A549 (cell line): ENCODE measurements around the gene SLC1A4. TPM values are rescaled to one million over a fixed set of nuclear protein-coding genes. Genes with fewer than 3 reads are reported as not detected.

Experiments
- ATAC-seq, 2 experiments: fragments of 200-7000 bp in 1 of 2; fragments of >200 bp in 1 of 2; cut with Nextera tagmentation in 1 of 2; cut with Tn5 transposase in 1 of 2; 3 replicates each; pipeline versions ENCODE4 v1.8.0 to v1.9.1; 2018 to 2020; ENCODE audit warnings: mild to moderate bottlenecking in 1 of 2, moderate library complexity in 1 of 2
- CTCF ChIA-PET: fragments of 300-600 bp; sonication (Branson Sonifier 250); formaldehyde crosslinking; extraction: SDS; loops from one replicate; lab custom pipeline; 2021; ENCODE audit warnings: antibody characterized with exemption, inconsistent platforms; lab: Yijun Ruan, JAX
- POLR2A ChIA-PET: fragments of 350-600 bp; formaldehyde crosslinking; extraction: SDS; loops from one replicate; lab custom pipeline; 2021; ENCODE audit warnings: antibody characterized with exemption, inconsistent platforms; lab: Yijun Ruan, JAX
- DNase-seq, 2 experiments: peaks; one replicate each; pipeline versions ENCODE4 v3.0.0 to v3.0.0-alpha.2; 2011 to 2016; ENCODE audit warnings: low read depth in 1 of 2, low spot score in 1 of 2
- FAIRE-seq: peaks from 2 replicates; lab custom pipeline; 2011; peaks lifted over from hg19 to GRCh38; lab: Jason Lieb, UNC
- H3K27ac ChIP-seq, 2 experiments: fragments of >200 bp; sonication (Bioruptor Twin); formaldehyde crosslinking; 3 replicates each; pipeline ENCODE4 v1.5.1; 2016 to 2017
- H3K4me1 ChIP-seq: fragments of >200 bp; sonication (Bioruptor Twin); formaldehyde crosslinking; 3 replicates; pipeline ENCODE4 v1.6.1; 2016
- H3K4me2 ChIP-seq: fragments of >200 bp; sonication (Bioruptor Twin); formaldehyde crosslinking; 3 replicates; pipeline ENCODE4 v1.6.1; 2016
- H3K4me3 ChIP-seq: fragments of >200 bp; sonication (Bioruptor Twin); formaldehyde crosslinking; 3 replicates; pipeline ENCODE4 v1.5.1; 2016
- H3K9me3 ChIP-seq: fragments of >200 bp; sonication (Bioruptor Twin); formaldehyde crosslinking; 3 replicates; pipeline ENCODE4 v1.6.1; 2016
- CBX8 ChIP-seq: fragments of 200-600 bp; sonication (generic); IDR thresholded peaks from 2 replicates; pipeline ENCODE4 v1.6.1; 2016
- CEBPB ChIP-seq, 2 experiments: fragments of >200 bp in 1 of 2; sonication (Bioruptor Twin) in 1 of 2; formaldehyde crosslinking in 1 of 2; IDR thresholded peaks; 2 replicates each; pipeline ENCODE4 v1.6.1; 2012 to 2016
- EHF ChIP-seq: fragments of 250-450 bp; sonication (Bioruptor Pico); IDR thresholded peaks from 2 replicates; pipeline ENCODE4 v1.5.0; 2020; ENCODE audit warnings: mild to moderate bottlenecking
- EP300 ChIP-seq, 2 experiments: fragments of >200 bp; sonication (Bioruptor Twin); formaldehyde crosslinking; IDR thresholded peaks; 2 replicates in 1 of 2; 3 replicates in 1 of 2; pipeline ENCODE4 v1.6.1; 2016 to 2017
- ESRRA ChIP-seq: fragments of 150-350 bp; IDR thresholded peaks from 2 replicates; pipeline ENCODE4 v1.6.1; 2014; ENCODE audit warnings: mild to moderate bottlenecking, low read length, borderline replicate concordance
- FOSL2 ChIP-seq, 2 experiments: fragments of 450-650 bp in 1 of 2; fragments of >200 bp in 1 of 2; sonication (Bioruptor Twin) in 1 of 2; formaldehyde crosslinking; IDR thresholded peaks; 2 replicates each; pipeline versions ENCODE4 v1.5.0 to v1.6.1; 2016 to 2020; ENCODE audit warnings: mild to moderate bottlenecking in 1 of 2, moderate library complexity in 1 of 2
- GATA3 ChIP-seq: IDR thresholded peaks from 2 replicates; pipeline ENCODE4 v1.6.1; 2012; ENCODE audit warnings: borderline replicate concordance
- HEYL ChIP-seq: fragments of 250-450 bp; sonication (Bioruptor Pico); IDR thresholded peaks from 2 replicates; pipeline ENCODE4 v1.8.0; 2021; ENCODE audit warnings: mild to moderate bottlenecking, moderate library complexity
- HOXA7 ChIP-seq: fragments of 250-450 bp; sonication (Bioruptor Pico); IDR thresholded peaks from 2 replicates; pipeline ENCODE4 v1.5.0; 2020; ENCODE audit warnings: mild to moderate bottlenecking, moderate library complexity
- HOXB5 ChIP-seq: fragments of 250-450 bp; sonication (Bioruptor Pico); IDR thresholded peaks from 2 replicates; pipeline ENCODE4 v1.5.0; 2020; ENCODE audit warnings: mild to moderate bottlenecking, moderate library complexity
- JUNB ChIP-seq: fragments of >200 bp; sonication (Bioruptor Twin); formaldehyde crosslinking; IDR thresholded peaks from 2 replicates; pipeline ENCODE4 v1.6.1; 2016
- MAFK ChIP-seq: fragments of 450-650 bp; IDR thresholded peaks from 2 replicates; pipeline ENCODE4 v1.6.1; 2014; ENCODE audit not compliant: partially characterized antibody
- NR3C1 ChIP-seq: fragments of >200 bp; sonication (Bioruptor Twin); formaldehyde crosslinking; IDR thresholded peaks from 3 replicates; pipeline ENCODE4 v1.6.1; 2017
- POLR2A ChIP-seq: IDR thresholded peaks from 2 replicates; pipeline ENCODE4 v1.6.1; 2012; ENCODE audit warnings: mild to moderate bottlenecking, low read length
- POLR2AphosphoS2 ChIP-seq: conservative IDR thresholded peaks from 2 replicates; pipeline ENCODE4 v1.6.1; 2012; ENCODE audit warnings: low read length, improper control_type of control experiment, inconsistent platforms
- RAD21 ChIP-seq, 2 experiments: fragments of >200 bp in 1 of 2; sonication (Bioruptor Twin) in 1 of 2; formaldehyde crosslinking in 1 of 2; IDR thresholded peaks in 1 of 2; conservative IDR thresholded peaks in 1 of 2; 2 replicates in 1 of 2; 3 replicates in 1 of 2; pipeline ENCODE4 v1.6.1; 2012 to 2018; ENCODE audit warnings: inconsistent platforms in 1 of 2
- RARB ChIP-seq: fragments of 250-450 bp; sonication (Bioruptor Pico); IDR thresholded peaks from 2 replicates; pipeline ENCODE4 v1.8.0; 2021; ENCODE audit warnings: mild to moderate bottlenecking, moderate library complexity
- RCOR1 ChIP-seq: fragments of 150-350 bp; IDR thresholded peaks from 2 replicates; pipeline ENCODE4 v1.6.1; 2014; ENCODE audit warnings: antibody characterized with exemption, low read length, low read depth
- RFX5 ChIP-seq: fragments of 450-650 bp; IDR thresholded peaks from 2 replicates; pipeline ENCODE4 v1.7.1; 2014; ENCODE audit warnings: antibody characterized with exemption, mild to moderate bottlenecking, moderate library complexity
- SREBF2 ChIP-seq: fragments of 450-650 bp; IDR thresholded peaks from 2 replicates; pipeline ENCODE4 v1.6.1; 2014; ENCODE audit warnings: mild to moderate bottlenecking, moderate library complexity
- TP53 ChIP-seq: fragments of 250-450 bp; sonication (Bioruptor Pico); IDR thresholded peaks from 2 replicates; pipeline ENCODE4 v1.5.0; 2021; ENCODE audit warnings: mild to moderate bottlenecking, moderate library complexity
- ZC3H11A ChIP-seq: fragments of 450-650 bp; IDR thresholded peaks from 2 replicates; pipeline ENCODE4 v1.6.1; 2014; ENCODE audit warnings: antibody characterized with exemption, mild to moderate bottlenecking
- ZNF302 ChIP-seq: fragments of 250-450 bp; sonication (Bioruptor Pico); IDR thresholded peaks from 2 replicates; pipeline ENCODE4 v1.9.0; 2021; ENCODE audit warnings: inconsistent platforms, mild to moderate bottlenecking, moderate library complexity
- WGBS: methylation state at CpG from one replicate; pipeline ENCODE4 v1.1.6; 2017; ENCODE audit errors: missing lambda C conversion rate; 5-methylcytosine and 5-hydroxymethylcytosine counted together
- polyA plus RNA-seq, 4 experiments: library from polyadenylated mRNA; depleted of rRNA in 3 of 4; stranded (reverse); fragments of >200 nt; fragmentation: RNase III in 1 of 4; extraction: RNeasy Plus Mini Kit Qiagen cat#74134 plus additional on column Dnase treatment in 1 of 4; gene quantifications; 2 replicates in 3 of 4; 3 replicates in 1 of 4; pipeline ENCODE4 v1.2.3, GENCODE V29; 2011 to 2017
- TF ChIP-seq, protein P1 (sequence below): fragments of >200 bp; sonication (Bioruptor Twin); formaldehyde crosslinking; IDR thresholded peaks from 3 replicates; pipeline ENCODE4 v1.5.1; 2016
- TF ChIP-seq, protein P2 (sequence below): fragments of >200 bp; sonication (Bioruptor Twin); formaldehyde crosslinking; IDR thresholded peaks from 3 replicates; pipeline ENCODE4 v1.6.1; 2016
- TF ChIP-seq, protein P3 (sequence below): fragments of >200 bp; sonication (Bioruptor Twin); formaldehyde crosslinking; IDR thresholded peaks from 2 replicates; pipeline ENCODE4 v1.6.1; 2016

Gene SLC1A4
- polyA plus RNA-seq, 2 of the 4 experiments (the other 2 are of a cell fraction): 9.1 to 26.4 TPM

DNA sequence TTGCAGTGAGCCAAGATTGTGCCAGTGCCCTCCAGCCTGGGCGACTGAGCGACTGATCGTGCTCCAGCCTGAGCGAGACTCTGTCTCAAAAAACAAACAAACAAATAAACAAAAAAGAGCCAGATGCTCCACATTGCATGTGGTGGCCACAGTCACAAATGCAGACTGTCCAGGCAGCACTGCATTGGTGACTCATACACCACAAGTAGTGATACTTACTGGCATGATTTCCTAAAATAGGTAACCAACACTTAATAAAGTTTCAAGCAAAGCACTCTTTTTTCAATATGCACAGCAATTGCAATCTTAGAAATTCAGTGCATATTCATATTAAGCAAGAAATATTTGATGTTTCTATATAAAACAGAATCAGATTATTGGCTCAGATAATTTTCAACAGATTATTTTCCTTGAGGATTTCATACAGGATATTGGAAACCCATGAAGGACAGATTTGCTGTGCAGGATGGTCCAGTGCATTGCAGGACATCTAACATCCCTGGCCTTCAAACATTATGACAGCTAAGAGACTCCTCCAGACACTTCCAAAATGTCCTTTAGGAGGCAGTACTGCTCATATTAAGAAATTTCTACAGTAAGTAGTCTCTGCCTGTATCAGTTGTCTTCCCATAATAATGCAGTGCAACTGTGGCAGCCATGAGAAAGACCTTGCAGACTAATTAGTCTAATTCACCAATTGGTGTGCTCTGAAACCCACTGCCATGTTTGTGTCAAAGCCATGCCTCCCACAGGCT is 10.5 kb upstream of the SLC1A4 start:
- no peak overlapping the region for H3K27ac ChIP-seq
- 0 out of 3 replicates have a peak overlapping the region, but pooled peaks have one; percentile 1 for H3K4me2 ChIP-seq
- ChIA-PET CTCF (interaction anchor here (1.2 to 2.6 kb wide), 7 partner anchors 9 to 61 kb away, joined by 3 to 12 read pairs (median 6); partner anchors contain the start of gene SLC1A4), POLR2A (interaction anchor here (2.5 kb wide), 1 partner anchor 10 kb away, joined by 11 read pairs; the partner anchor contains the start of gene SLC1A4)
- H3K4me1 ChIP-seq: peaks cover 48% of the 10 kb centered on the region
- 77% methylated on average over 4 of the region's 4 CpGs for WGBS
- TF ChIP-seq RAD21 (conservative IDR thresholded peaks at IDR 0.05 in 1 of 2, IDR thresholded peaks at IDR 0.05 in 1 of 2): peak; percentile 12 to 26; a peak in 1 of 5 replicates
- no peak for TF ChIP-seq RFX5
- TF ChIP-seq FOSL2 (IDR thresholded peaks at IDR 0.05): no peak
- TF ChIP-seq FOSL2 (CRISPR knock-in tag; IDR thresholded peaks at IDR 0.05): peak; percentile 63
- no peak for TF ChIP-seq POLR2A
- TF ChIP-seq, protein P1, sequence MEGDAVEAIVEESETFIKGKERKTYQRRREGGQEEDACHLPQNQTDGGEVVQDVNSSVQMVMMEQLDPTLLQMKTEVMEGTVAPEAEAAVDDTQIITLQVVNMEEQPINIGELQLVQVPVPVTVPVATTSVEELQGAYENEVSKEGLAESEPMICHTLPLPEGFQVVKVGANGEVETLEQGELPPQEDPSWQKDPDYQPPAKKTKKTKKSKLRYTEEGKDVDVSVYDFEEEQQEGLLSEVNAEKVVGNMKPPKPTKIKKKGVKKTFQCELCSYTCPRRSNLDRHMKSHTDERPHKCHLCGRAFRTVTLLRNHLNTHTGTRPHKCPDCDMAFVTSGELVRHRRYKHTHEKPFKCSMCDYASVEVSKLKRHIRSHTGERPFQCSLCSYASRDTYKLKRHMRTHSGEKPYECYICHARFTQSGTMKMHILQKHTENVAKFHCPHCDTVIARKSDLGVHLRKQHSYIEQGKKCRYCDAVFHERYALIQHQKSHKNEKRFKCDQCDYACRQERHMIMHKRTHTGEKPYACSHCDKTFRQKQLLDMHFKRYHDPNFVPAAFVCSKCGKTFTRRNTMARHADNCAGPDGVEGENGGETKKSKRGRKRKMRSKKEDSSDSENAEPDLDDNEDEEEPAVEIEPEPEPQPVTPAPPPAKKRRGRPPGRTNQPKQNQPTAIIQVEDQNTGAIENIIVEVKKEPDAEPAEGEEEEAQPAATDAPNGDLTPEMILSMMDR: peak; percentile 34; the same call in 2 of the 3 replicates
- FAIRE-seq (no peak), ATAC-seq (peak; percentile 62 to 70), DNase-seq (peak in 1 of 2 experiments; percentile 37)
- H3K9me3 ChIP-seq: no peaks in the 10 kb centered on the region
- no peak overlapping the region for H3K4me3 ChIP-seq

DNA sequence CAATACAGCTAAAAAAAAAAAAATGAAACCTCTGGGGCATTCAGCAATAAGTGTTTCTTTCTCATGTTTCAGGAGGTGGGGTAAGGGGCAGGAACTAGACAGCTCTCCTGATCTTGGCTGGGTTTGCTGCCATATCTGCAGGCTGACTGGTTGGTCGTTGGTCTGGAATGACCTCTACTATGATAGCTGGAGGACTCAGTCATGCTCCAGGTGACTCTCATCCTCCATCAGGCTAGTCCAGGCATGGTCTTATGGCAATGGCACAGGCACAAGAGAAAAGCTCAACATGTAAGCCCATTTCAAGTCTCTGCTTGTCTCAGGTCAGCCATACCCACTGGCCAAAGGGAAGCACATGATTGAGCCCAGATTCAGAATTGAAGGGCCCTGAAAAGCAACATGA is 9.5 kb upstream of the SLC1A4 start:
- 13% methylated on average over 1 of the region's 1 CpG for WGBS
- Histone ChIP-seq H3K9me3 (no peaks in the 10 kb centered on the region), H3K27ac (no peak overlapping the region), H3K4me3 (no peak overlapping the region), H3K4me1 (peaks cover 40% of the 10 kb centered on the region), H3K4me2 (no peak overlapping the region)
- TF ChIP-seq HOXA7 (CRISPR knock-in tag): no peak
- no peak for TF ChIP-seq CBX8
- no peak for TF ChIP-seq RAD21 (conservative IDR thresholded peaks at IDR 0.05 in 1 of 2, IDR thresholded peaks at IDR 0.05 in 1 of 2)
- no peak for TF ChIP-seq NR3C1
- no peak for TF ChIP-seq POLR2AphosphoS2
- no peak for TF ChIP-seq SREBF2
- no peak for TF ChIP-seq CEBPB (IDR thresholded peaks at IDR 0.05)
- TF ChIP-seq, protein P2, sequence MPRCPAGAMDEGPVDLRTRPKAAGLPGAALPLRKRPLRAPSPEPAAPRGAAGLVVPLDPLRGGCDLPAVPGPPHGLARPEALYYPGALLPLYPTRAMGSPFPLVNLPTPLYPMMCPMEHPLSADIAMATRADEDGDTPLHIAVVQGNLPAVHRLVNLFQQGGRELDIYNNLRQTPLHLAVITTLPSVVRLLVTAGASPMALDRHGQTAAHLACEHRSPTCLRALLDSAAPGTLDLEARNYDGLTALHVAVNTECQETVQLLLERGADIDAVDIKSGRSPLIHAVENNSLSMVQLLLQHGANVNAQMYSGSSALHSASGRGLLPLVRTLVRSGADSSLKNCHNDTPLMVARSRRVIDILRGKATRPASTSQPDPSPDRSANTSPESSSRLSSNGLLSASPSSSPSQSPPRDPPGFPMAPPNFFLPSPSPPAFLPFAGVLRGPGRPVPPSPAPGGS: no peak
- no peak for TF ChIP-seq HEYL (CRISPR knock-in tag)
- TF ChIP-seq, protein P3, sequence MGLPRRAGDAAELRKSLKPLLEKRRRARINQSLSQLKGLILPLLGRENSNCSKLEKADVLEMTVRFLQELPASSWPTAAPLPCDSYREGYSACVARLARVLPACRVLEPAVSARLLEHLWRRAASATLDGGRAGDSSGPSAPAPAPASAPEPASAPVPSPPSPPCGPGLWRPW: no peak
- no peak for TF ChIP-seq ESRRA
- no peak for ATAC-seq
- FAIRE-seq: no peak
- ChIA-PET CTCF (interaction anchor here (1.2 to 2.6 kb wide), 7 partner anchors 8 to 62 kb away, joined by 3 to 12 read pairs (median 6); partner anchors contain the start of gene SLC1A4), POLR2A (interaction anchor here (1.1 to 2.5 kb wide), 2 partner anchors 9 to 150 kb away, joined by 6 to 11 read pairs; partner anchors contain the start of genes RAB1A and SLC1A4)
- DNase-seq: no peak

GRCh38 chr2:64980183-64980582 is 9.0 kb upstream of the SLC1A4 start:
- DNase-seq (no peak), FAIRE-seq (no peak), ATAC-seq (no peak)
- peaks cover 36% of the 10 kb centered on the region for H3K4me1 ChIP-seq
- CTCF ChIA-PET: interaction anchor here (1.2 to 2.0 kb wide), 5 partner anchors 8 to 63 kb away, joined by 3 to 12 read pairs (median 7); partner anchors contain the start of gene SLC1A4
- H3K9me3 ChIP-seq: no peaks in the 10 kb centered on the region
- POLR2A ChIA-PET: interaction anchor here (1.1 to 2.5 kb wide), 2 partner anchors 9 to 150 kb away, joined by 6 to 11 read pairs; partner anchors contain the start of genes RAB1A and SLC1A4
- no peak overlapping the region for H3K27ac ChIP-seq
- TF ChIP-seq ESRRA: no peak
- TF ChIP-seq HOXB5 (CRISPR knock-in tag): no peak
- TF ChIP-seq ZC3H11A: no peak
- no peak for TF ChIP-seq EHF (CRISPR knock-in tag)
- TF ChIP-seq TP53 (CRISPR knock-in tag): no peak
- TF ChIP-seq MAFK: no peak
- TF ChIP-seq EP300 (IDR thresholded peaks at IDR 0.05): no peak
- TF ChIP-seq JUNB: no peak
- no peak for TF ChIP-seq GATA3
- TF ChIP-seq, protein P1: no peak
- no peak for TF ChIP-seq POLR2AphosphoS2
- TF ChIP-seq ZNF302: no peak
- TF ChIP-seq RCOR1: no peak
- TF ChIP-seq HEYL (CRISPR knock-in tag): no peak
- TF ChIP-seq RARB: no peak
- H3K4me3 ChIP-seq: no peak overlapping the region
- H3K4me2 ChIP-seq: no peak overlapping the region
- 5% methylated on average over 1 of the region's 1 CpG for WGBS
